ENCODE measurements around the gene NDFIP1.

NDFIP1 gene

GRCh38 chr5:142119051-142119625 is 10.6 kb downstream of the NDFIP1 start:
- no peak for TF ChIP-seq CTCF (IDR thresholded peaks at IDR 0.05; ENCODE audit: control extremely low read depth, extremely low read depth, low read depth, missing control alignments)
- POLR2A ChIA-PET, result no interaction called here

GRCh38 chr5:142120247-142120935 is 11.8 kb downstream of the NDFIP1 start:
- CTCF ChIA-PET, result interaction anchor here (2.3 kb wide), 1 partner anchor 23 kb away, joined by 8 read pairs; no protein-coding TSS in a partner anchor

More at GRCh38 chr5:142119051-142119625, 10.6 kb downstream of the NDFIP1 start:
- DNase-seq (ENCODE audit: extremely low spot score), result no peak
- CTCF ChIA-PET, result interaction anchor here (1.1 kb wide), 1 partner anchor 158 kb away, joined by 3 read pairs; no protein-coding TSS in a partner anchor

GRCh38 chr5:142122121-142122520 is 13.5 kb downstream of the NDFIP1 start:
- ChIA-PET POLR2A (no interaction called here), CTCF (interaction anchor here (2.3 kb wide), 1 partner anchor 21 kb away, joined by 8 read pairs; no protein-coding TSS in a partner anchor)
- DNase-seq (ENCODE audit: extremely low spot score), result no peak
- no peak for TF ChIP-seq CTCF (IDR thresholded peaks at IDR 0.05; ENCODE audit: control extremely low read depth, extremely low read depth, low read depth, missing control alignments)

More at GRCh38 chr5:142120247-142120935, 11.8 kb downstream of the NDFIP1 start:
- DNase-seq (ENCODE audit: extremely low spot score), result no peak
- POLR2A ChIA-PET, result no interaction called here
- TF ChIP-seq CTCF (IDR thresholded peaks at IDR 0.05; ENCODE audit: control extremely low read depth, extremely low read depth, low read depth, missing control alignments), result no peak

- ChIA-PET CTCF (interaction anchor here (2.3 kb wide), 1 partner anchor 14 kb away, joined by 7 read pairs; no protein-coding TSS in a partner anchor), POLR2A (no interaction called here)
- no peak for DNase-seq (ENCODE audit: extremely low spot score)
- TF ChIP-seq CTCF (IDR thresholded peaks at IDR 0.05; ENCODE audit: control extremely low read depth, extremely low read depth, low read depth, missing control alignments), result no peak
Observed at GRCh38 chr5:142125378-142125777, 16.8 kb downstream of the NDFIP1 start.

- no peak for DNase-seq (ENCODE audit: extremely low spot score)
- no peak for TF ChIP-seq CTCF (IDR thresholded peaks at IDR 0.05; ENCODE audit: control extremely low read depth, extremely low read depth, low read depth, missing control alignments)
- CTCF ChIA-PET, result no interaction called here
- POLR2A ChIA-PET, result no interaction called here
Observed at GRCh38 chr5:142125963-142126362, 17.4 kb downstream of the NDFIP1 start.

GRCh38 chr5:142128675-142129208 is 20.2 kb downstream of the NDFIP1 start:
- ChIA-PET CTCF (interaction anchor here (1.3 to 1.9 kb wide), 2 partner anchors 14 to 23 kb away, joined by 4 to 7 read pairs; no protein-coding TSS in a partner anchor), POLR2A (interaction anchor here (0.6 kb wide), 1 partner anchor 59 kb away, joined by 3 read pairs; no protein-coding TSS in a partner anchor)
- no peak for DNase-seq (ENCODE audit: extremely low spot score)
- no peak for TF ChIP-seq CTCF (IDR thresholded peaks at IDR 0.05; ENCODE audit: control extremely low read depth, extremely low read depth, low read depth, missing control alignments)

Data from GM10248 (cell line).